ENCODE data around the gene PIK3C2B.

Gene PIK3C2B

GRCh38 chr1:204477036-204477740 is 17.4 kb downstream of the PIK3C2B start:
- DNase-seq: no peak

- DNase-seq: no peak
Observed at GRCh38 chr1:204476563-204476962, 18.0 kb downstream of the PIK3C2B start.

- DNase-seq: no peak
Observed at GRCh38 chr1:204475656-204476432, 18.8 kb downstream of the PIK3C2B start.

- no peak for DNase-seq
Observed at GRCh38 chr1:204473400-204473965, 21.1 kb downstream of the PIK3C2B start.

GRCh38 chr1:204472660-204473059 is 21.9 kb downstream of the PIK3C2B start:
- DNase-seq: no peak

- no peak for DNase-seq
Observed at GRCh38 chr1:204471687-204472086, 22.9 kb downstream of the PIK3C2B start.

GRCh38 chr1:204469304-204469703 is 25.3 kb downstream of the PIK3C2B start:
- no peak for DNase-seq

GRCh38 chr1:204468766-204469302 is 25.8 kb downstream of the PIK3C2B start:
- no peak for DNase-seq

- no peak for DNase-seq
Observed at GRCh38 chr1:204468206-204468605, 26.4 kb downstream of the PIK3C2B start.

- no peak for DNase-seq
Observed at GRCh38 chr1:204466416-204467405, 27.9 kb downstream of the PIK3C2B start.

GRCh38 chr1:204465546-204466415 is 28.8 kb downstream of the PIK3C2B start:
- DNase-seq: no peak

- DNase-seq: no peak
Observed at GRCh38 chr1:204464701-204465100, 29.9 kb downstream of the PIK3C2B start.

- DNase-seq: no peak
Observed at GRCh38 chr1:204464187-204464631, 30.4 kb downstream of the PIK3C2B start.

- no peak for DNase-seq
Observed at GRCh38 chr1:204463125-204464060, 31.2 kb downstream of the PIK3C2B start.

GRCh38 chr1:204462229-204462561 is 32.4 kb downstream of the PIK3C2B start:
- no peak for DNase-seq

- DNase-seq: no peak
Observed at GRCh38 chr1:204461331-204462228, 33.0 kb downstream of the PIK3C2B start.

- DNase-seq: no peak
Observed at GRCh38 chr1:204460346-204460745, 34.3 kb downstream of the PIK3C2B start.

- no peak for DNase-seq
Observed at GRCh38 chr1:204459706-204460105, 34.9 kb downstream of the PIK3C2B start.

- no peak for DNase-seq
Observed at GRCh38 chr1:204457666-204458065, 36.9 kb downstream of the PIK3C2B start.

All from NCI-H2227 treated with DMSO at 0.1 percent for 48 hours (cell line).